Sigmoid colon (tissue), 4 donors: Measurements from ENCODE around the gene HBG2.

Experiments used
- CTCF ChIP-seq, 4 experiments: fragments of 450-650 bp in 3 of 4; fragments of 200-600 bp in 1 of 4; IDR thresholded peaks; one replicate each; pipeline ENCODE4 v1.5.1; 2016 to 2019; ENCODE audit warnings: antibody characterized with exemption in 4 of 4, mild to moderate bottlenecking in 3 of 4, moderate library complexity in 2 of 4
- EP300 ChIP-seq, 4 donors: sonication (generic); formaldehyde crosslinking; IDR thresholded peaks; one replicate each; pipeline ENCODE4 v1.6.1; 2017; ENCODE audit warnings: antibody characterized with exemption in 4 of 4
- POLR2AphosphoS5 ChIP-seq, 4 donors: sonication (generic); formaldehyde crosslinking; IDR thresholded peaks; one replicate each; pipeline ENCODE4 v1.6.1; 2017; ENCODE audit warnings: antibody characterized with exemption in 4 of 4

- TF ChIP-seq EP300 (IDR thresholded peaks at IDR 0.05) = no peak
- no peak for TF ChIP-seq POLR2AphosphoS5 (IDR thresholded peaks at IDR 0.05)
- TF ChIP-seq CTCF (IDR thresholded peaks at IDR 0.05) = no peak
Measured at GRCh38 chr11:5228124-5228523, 26.5 kb downstream of the HBG2 start.
